DND-41 (cell line): ENCODE measurements around the gene SHROOM3.

Experiments
- ATAC-seq: fragments of 200-7000 bp; cut with Tn5 transposase; 3 replicates; pipeline ENCODE4 v1.9.1; 2021; ENCODE audit warnings: low read depth; ENCODE audit not compliant: insufficient read depth
- DNase-seq: peaks from one replicate; pipeline ENCODE4 v3.0.0-alpha.2; 2020
- H2AFZ ChIP-seq: 2 replicates; pipeline ENCODE4 v1.6.0; 2012; ENCODE audit warnings: low read depth, low read length
- H3K27ac ChIP-seq: 2 replicates; pipeline ENCODE4 v1.5.1; 2012; ENCODE audit warnings: low read length, inconsistent platforms
- H3K27me3 ChIP-seq: fragments of 200-600 bp; sonication (generic); 2 replicates; pipeline ENCODE4 v1.6.0; 2012; ENCODE audit warnings: low read length, mild to moderate bottlenecking, inconsistent platforms; ENCODE audit not compliant: insufficient read depth, poor library complexity
- H3K36me3 ChIP-seq: 2 replicates; pipeline ENCODE4 v1.5.1; 2012; ENCODE audit warnings: low read length, inconsistent platforms; ENCODE audit not compliant: insufficient read depth
- H3K4me1 ChIP-seq: 2 replicates; pipeline ENCODE4 v1.5.1; 2012; ENCODE audit warnings: mild to moderate bottlenecking, low read length; ENCODE audit not compliant: insufficient read depth
- H3K4me2 ChIP-seq: 2 replicates; pipeline ENCODE4 v1.6.0; 2012; ENCODE audit warnings: mild to moderate bottlenecking, moderate library complexity, low read length, inconsistent platforms; ENCODE audit not compliant: insufficient read depth
- H3K4me3 ChIP-seq, 2 experiments: fragments of 200-600 bp in 1 of 2; shearing (Covaris generic) in 1 of 2; 2 replicates each; pipeline ENCODE4 v1.5.1; 2012 to 2016; ENCODE audit warnings: inconsistent platforms in 2 of 2, low read length in 2 of 2, mild to moderate bottlenecking in 2 of 2, low read depth in 1 of 2, moderate library complexity in 1 of 2
- H3K79me2 ChIP-seq: 2 replicates; pipeline ENCODE4 v1.6.0; 2012; ENCODE audit warnings: low read length, inconsistent platforms; ENCODE audit not compliant: insufficient read depth
- H3K9ac ChIP-seq: 2 replicates; pipeline ENCODE4 v1.6.0; 2012; ENCODE audit warnings: low read depth, mild to moderate bottlenecking, inconsistent platforms, low read length, moderate library complexity
- H3K9me3 ChIP-seq: 2 replicates; pipeline ENCODE4 v1.5.1; 2012; ENCODE audit warnings: low read length, moderate library complexity, mild to moderate bottlenecking, inconsistent platforms; ENCODE audit not compliant: insufficient read depth, severe bottlenecking
- H4K20me1 ChIP-seq: 2 replicates; pipeline ENCODE4 v1.6.0; 2012; ENCODE audit warnings: low read length; ENCODE audit not compliant: insufficient read depth
- EZH2 ChIP-seq: IDR thresholded peaks from 3 replicates; pipeline ENCODE4 v1.6.1; 2012; ENCODE audit warnings: borderline replicate concordance, low read depth, mild to moderate bottlenecking, moderate library complexity, low read length, inconsistent platforms; ENCODE audit not compliant: severe bottlenecking
- TF ChIP-seq, protein P1 (sequence below): IDR thresholded peaks from 2 replicates; pipeline ENCODE4 v1.5.1; 2012; ENCODE audit warnings: borderline replicate concordance, low read length, moderate library complexity, mild to moderate bottlenecking; ENCODE audit not compliant: poor library complexity, severe bottlenecking; ENCODE audit errors: extremely low read depth

The SHROOM3 gene

DNA sequence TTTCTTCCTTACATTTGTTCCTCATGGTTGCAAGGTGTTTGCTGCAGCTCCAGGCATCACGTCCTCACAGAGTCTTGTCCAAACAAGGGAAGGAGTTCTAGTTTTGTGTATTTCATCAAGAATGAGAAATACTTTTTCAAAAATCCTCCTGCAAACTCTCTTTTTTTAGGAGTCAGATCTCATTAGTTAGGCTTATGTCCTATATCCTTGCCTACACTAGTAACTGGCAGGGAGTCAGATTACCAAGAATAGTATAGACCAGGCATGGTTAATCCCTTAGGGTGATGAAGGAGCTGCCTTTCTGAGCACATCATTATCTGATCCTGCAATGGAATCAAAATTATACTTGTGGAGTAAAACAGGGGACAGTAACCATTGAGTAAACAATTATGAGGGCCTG lies 160.4 kb downstream of the SHROOM3 start:
- Histone ChIP-seq H3K27me3 (no peaks in the 10 kb centered on the region), H3K9me3 (no peaks in the 10 kb centered on the region), H3K27ac (no peak overlapping the region), H2AFZ (no peak overlapping the region), H3K9ac (no peak overlapping the region), H3K36me3 (no peaks in the 10 kb centered on the region), H3K79me2 (no peaks in the 10 kb centered on the region), H3K4me2 (no peak overlapping the region), H3K4me1 (no peaks in the 10 kb centered on the region), H4K20me1 (no peaks in the 10 kb centered on the region), H3K4me3 (no peak overlapping the region)
- DNase-seq, result no peak
- ATAC-seq, result no peak
- TF ChIP-seq, protein P1, sequence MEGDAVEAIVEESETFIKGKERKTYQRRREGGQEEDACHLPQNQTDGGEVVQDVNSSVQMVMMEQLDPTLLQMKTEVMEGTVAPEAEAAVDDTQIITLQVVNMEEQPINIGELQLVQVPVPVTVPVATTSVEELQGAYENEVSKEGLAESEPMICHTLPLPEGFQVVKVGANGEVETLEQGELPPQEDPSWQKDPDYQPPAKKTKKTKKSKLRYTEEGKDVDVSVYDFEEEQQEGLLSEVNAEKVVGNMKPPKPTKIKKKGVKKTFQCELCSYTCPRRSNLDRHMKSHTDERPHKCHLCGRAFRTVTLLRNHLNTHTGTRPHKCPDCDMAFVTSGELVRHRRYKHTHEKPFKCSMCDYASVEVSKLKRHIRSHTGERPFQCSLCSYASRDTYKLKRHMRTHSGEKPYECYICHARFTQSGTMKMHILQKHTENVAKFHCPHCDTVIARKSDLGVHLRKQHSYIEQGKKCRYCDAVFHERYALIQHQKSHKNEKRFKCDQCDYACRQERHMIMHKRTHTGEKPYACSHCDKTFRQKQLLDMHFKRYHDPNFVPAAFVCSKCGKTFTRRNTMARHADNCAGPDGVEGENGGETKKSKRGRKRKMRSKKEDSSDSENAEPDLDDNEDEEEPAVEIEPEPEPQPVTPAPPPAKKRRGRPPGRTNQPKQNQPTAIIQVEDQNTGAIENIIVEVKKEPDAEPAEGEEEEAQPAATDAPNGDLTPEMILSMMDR, result no peak
- TF ChIP-seq EZH2, result no peak

DNA sequence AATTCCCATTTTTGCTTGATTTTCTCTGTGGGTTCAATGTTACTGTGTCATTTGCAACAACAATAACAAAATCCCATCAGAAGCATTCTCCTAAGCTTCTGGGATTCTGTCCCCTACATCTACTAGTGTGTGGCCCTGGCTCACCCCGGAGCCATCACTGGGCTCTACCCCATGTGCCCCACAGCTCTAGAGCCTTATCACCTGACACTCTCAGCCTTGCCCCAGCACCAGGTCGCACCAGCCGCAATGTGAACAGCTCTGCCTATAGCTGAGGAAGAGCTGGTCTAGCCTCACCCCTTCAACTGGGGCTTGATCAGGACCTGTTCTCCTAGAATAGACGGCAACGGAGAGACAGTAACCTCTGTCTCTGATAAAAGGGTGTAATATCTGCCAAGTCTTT lies 161.7 kb downstream of the SHROOM3 start:
- no peak for ATAC-seq
- no peaks in the 10 kb centered on the region for H3K4me1 ChIP-seq

DNA sequence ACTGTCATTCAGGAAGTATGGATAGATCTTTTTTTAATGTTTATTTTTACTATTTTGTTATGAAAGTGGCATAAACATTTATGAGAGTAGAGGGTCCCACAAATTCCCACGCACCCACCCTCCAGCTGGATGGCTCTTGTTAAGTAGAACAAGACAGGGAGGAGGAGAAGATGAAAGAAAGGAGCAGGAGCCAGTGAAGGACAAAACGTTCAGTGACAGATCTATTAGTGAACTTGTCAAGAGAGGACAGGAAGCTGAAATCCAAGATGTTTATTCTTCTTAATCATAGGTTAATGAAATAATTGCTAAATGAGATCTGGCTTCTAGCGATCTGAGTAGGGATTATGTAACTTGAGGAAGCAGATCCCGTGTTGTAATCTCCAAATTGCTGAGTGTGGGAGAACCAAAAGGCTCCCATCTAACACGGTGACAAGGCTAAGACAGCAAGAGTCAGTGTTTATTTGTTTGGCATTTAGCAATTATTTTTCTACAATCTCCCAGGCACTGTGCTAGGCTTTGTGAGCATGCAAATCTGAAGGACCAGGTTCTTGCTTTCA lies 162.5 kb downstream of the SHROOM3 start:
- Histone ChIP-seq H3K9ac (no peak overlapping the region), H3K36me3 (no peaks in the 10 kb centered on the region), H3K4me3 (no peak overlapping the region), H3K27me3 (no peaks in the 10 kb centered on the region), H2AFZ (no peak overlapping the region), H3K9me3 (no peaks in the 10 kb centered on the region), H3K4me1 (no peaks in the 10 kb centered on the region), H3K27ac (no peak overlapping the region), H3K79me2 (no peaks in the 10 kb centered on the region), H4K20me1 (no peaks in the 10 kb centered on the region), H3K4me2 (no peak overlapping the region)
- DNase-seq (no peak), ATAC-seq (no peak)
- TF ChIP-seq EZH2, result no peak
- TF ChIP-seq, protein P1, result no peak

More for the DNA sequence above, 161.7 kb downstream of the SHROOM3 start:
- Histone ChIP-seq H3K9me3 (no peaks in the 10 kb centered on the region), H4K20me1 (no peaks in the 10 kb centered on the region), H3K9ac (no peak overlapping the region), H2AFZ (no peak overlapping the region), H3K4me2 (no peak overlapping the region), H3K4me3 (no peak overlapping the region), H3K79me2 (no peaks in the 10 kb centered on the region), H3K27me3 (no peaks in the 10 kb centered on the region), H3K36me3 (no peaks in the 10 kb centered on the region), H3K27ac (no peak overlapping the region)
- TF ChIP-seq, protein P1, result no peak
- no peak for TF ChIP-seq EZH2
- DNase-seq, result no peak

DNA sequence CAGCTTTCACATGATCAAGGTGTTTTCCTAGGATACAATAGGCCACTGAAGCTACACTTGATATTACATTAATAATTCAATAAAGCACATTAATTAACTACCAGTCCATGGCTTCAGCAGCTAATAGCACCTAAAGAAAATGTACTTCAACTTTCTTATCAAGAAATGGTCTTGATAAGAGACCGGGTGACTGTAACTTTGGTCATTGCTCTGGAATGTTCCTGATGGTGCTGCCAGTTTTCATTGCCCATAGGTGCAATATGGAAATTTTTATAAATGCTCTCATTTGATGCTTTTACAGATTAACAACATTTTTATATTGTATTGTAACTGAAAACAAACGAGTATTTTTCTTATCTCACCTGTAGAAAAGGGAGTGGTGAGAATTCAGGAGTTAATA lies 165.4 kb downstream of the SHROOM3 start:
- H3K9me3 ChIP-seq, result no peaks in the 10 kb centered on the region
- no peak overlapping the region for H3K4me2 ChIP-seq
- no peaks in the 10 kb centered on the region for H4K20me1 ChIP-seq
- H3K27me3 ChIP-seq, result no peaks in the 10 kb centered on the region
- H3K27ac ChIP-seq, result no peak overlapping the region
- H3K79me2 ChIP-seq, result no peaks in the 10 kb centered on the region
- no peaks in the 10 kb centered on the region for H3K4me1 ChIP-seq
- no peak overlapping the region for H3K4me3 ChIP-seq
- DNase-seq, result no peak
- H2AFZ ChIP-seq, result no peak overlapping the region
- H3K36me3 ChIP-seq, result no peaks in the 10 kb centered on the region
- TF ChIP-seq, protein P1, result no peak
- no peak for TF ChIP-seq EZH2
- H3K9ac ChIP-seq, result no peak overlapping the region
- ATAC-seq, result no peak
